Raji (cell line): ENCODE results near the gene ITIH5.

Experiments
- POLR2A ChIP-seq: IDR thresholded peaks from 2 replicates; pipeline ENCODE4 v1.6.1; 2011; ENCODE audit warnings: low read depth, low read length, control low read depth; ENCODE audit not compliant: insufficient read depth

ITIH5 gene

DNA sequence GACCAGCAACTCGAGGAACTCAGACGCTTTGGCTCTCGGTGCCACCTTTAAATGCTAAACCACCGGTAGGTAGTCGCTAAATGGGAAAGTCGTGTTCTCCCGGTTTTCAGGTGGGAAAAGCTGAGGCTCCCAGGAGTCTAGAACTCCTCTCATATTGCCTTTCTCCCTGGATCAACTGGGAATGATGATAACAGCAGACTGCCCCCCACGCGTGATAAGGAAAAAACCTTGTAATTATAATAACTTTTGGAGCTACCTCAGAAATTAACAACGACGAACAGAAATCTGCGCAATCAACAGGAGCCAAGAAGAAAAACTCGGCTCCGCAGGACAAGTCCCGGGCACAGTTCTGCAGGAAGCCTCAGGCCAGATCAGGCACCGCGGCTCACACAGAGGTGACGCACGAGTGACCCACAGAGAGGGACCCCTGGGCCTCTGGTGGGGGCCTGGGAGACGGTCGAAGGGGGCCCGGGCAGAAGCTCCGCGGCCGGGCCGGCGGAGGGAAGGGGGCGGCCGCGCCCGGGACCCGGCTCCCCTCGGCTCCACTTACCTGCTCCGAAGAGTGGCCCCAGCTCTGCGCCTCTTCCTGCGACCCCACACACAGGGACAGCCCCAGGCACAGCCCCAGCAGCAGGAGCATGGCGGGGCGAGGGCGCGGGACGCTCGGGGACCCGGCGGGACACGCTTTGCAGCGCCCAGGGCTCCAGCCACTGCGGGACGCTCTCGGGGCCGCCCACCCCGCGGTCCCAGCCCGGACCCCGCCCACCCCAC, at the start of gene ITIH5:
TSS of gene ITIH5 (minus strand) at position 714 of the 771 bp plus-strand sequence. CDS start at position 640, 74 bp downstream.
- no peak for TF ChIP-seq POLR2A

DNA sequence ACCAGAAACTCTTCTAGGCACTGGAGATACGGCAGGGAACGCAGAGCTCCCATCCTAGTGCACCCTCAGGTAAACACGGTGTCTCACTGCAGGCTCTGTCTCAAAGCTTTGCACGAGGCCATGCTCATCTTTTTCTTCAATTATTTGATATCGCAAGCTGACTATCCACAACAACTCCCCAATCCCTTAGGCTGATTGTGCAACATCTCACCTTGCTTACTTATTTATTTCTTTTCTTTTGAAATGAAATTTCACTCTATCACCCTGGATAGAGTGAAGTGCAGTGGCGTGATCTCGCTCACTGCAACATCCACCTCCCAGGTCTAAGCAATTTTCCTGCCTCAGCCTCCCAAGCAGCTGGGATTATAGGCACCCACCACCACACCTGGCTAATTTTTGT, 48.7 kb upstream of the ITIH5 start:
- TF ChIP-seq POLR2A: no peak

DNA sequence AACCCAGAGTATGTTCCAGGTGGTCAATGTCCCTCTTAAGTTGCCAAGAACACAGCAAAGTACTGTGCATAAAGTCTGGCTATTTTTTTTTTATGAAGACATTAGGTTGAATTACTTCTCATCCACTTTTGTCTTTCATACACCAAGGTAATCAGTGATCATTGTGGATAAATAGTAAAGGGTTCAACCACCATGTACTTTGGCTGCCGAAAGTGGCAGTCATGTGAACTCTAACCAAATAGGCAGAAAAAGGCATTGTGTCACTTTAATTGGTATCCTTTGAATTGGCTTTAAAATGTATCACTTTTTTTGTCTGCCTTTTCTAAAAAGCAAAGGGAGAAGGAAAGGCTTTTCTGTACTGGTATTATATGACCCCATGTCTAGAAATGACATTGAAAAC, 43.7 kb upstream of the ITIH5 start:
- no peak for TF ChIP-seq POLR2A

DNA sequence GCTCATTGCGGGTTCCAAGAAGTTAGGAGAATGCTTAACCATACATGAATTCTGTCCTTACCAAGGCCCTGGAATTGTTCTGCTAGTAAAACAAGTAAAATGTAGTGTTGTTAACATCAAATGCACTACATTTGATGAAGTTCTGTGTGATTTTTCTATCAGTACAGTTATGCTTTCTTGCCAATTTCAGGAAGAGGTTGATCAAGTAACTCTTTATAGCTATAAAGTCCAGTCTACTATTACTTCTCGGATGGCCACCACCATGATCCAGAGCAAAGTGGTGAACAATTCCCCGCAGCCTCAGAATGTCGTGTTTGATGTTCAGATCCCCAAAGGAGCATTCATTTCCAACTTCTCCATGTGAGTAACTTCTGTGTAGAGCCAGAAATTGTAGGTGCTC, 42.1 kb upstream of the ITIH5 start:
- no peak for TF ChIP-seq POLR2A

DNA sequence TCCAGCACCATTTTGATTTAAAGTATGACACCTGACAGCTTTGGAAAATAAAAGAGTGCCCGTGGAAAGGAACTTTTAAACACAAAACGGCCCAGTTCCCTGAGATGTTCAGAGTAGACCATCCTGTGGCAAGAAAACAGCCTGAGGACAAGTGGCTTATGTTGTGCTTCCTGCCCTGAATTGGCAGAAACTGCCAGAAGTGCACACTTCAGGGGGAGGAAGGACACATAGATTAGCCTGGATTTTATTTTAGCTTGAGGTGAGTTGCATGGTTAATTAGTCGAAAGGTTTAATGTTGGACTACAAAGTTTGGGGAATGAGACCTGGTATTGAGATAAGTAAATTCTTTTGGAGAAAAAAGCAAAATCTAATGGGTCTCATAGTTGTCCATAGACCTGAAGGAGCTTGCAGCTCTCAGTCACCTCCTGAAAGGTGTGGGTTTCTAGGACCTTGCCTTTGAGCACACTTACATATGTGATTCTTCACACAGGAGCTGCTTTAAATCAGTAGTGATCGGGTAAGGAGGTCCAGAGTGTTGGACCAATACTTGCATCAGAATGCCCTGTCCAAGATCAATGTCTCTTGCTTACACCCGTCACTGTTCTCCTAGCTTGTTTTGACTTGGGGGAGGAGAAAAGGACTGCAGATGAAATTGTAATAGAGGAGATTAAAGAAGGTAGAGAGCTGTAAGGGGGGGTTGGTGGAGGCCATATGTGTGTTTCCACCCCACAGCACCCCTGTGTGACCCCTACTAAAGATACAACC, 41.3 kb upstream of the ITIH5 start:
- no peak for TF ChIP-seq POLR2A

DNA sequence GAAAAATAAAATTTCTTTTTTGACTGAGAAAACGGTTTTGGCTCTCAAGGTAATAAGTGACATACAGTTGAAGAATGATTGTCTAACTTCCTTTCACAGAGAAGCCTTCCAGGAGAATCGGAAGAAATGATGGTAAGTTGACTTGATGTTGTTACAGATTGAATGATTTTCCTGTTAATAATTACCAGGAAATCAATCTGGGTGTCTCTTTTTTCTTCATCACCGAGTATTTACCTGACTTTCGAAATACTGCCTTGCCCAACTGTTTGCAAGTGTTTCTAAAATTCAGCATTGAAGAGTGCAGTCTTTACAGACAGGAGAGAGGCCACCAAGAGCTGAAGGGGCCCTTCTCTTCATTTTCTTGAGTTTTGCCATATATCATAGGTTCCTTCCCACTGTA, 40.3 kb upstream of the ITIH5 start:
- no peak for TF ChIP-seq POLR2A

DNA sequence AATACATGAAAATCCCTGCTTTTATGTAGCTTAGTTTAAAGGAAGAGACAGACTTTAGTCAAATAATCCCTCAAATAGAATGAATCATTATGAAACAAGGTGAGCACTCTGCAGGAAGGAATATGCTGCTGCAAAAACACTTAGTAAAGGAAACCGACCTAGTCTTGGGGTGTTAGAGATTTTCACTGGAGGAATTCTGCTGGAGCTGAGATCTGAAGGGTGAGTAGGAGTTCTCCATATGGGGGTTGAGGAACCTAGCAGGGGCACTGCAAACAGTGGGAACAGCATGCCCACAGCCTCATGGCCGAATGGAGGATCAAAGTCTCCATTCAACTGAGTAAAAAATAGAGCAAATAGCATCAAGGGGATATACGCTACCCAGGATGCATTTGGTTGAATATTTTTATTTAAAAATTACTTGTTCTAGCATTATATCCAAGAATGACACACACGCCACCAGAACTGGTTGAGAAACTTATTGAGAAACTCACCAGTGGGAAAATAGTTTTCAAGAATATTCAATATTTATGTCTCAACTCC, 39.8 kb upstream of the ITIH5 start:
- TF ChIP-seq POLR2A: no peak

DNA sequence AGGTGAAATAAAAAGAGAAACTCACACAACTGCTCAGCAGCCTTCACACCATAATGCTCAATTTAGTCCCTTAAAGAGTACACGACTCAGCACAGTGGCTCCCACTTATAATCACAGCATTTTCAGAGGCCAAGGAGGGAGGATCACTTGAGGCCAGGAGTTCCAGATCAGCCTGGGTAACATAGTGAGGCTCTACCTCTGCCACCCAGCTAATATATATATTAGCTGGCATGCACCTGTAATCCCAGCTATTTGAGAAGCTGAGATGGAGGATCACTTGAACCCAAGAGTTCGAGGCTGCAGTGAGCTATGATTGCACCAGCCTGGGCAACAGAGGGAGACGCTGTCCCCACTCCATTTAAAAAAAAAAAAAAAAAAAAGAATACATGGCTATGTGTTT, 38.6 kb upstream of the ITIH5 start:
- no peak for TF ChIP-seq POLR2A

DNA sequence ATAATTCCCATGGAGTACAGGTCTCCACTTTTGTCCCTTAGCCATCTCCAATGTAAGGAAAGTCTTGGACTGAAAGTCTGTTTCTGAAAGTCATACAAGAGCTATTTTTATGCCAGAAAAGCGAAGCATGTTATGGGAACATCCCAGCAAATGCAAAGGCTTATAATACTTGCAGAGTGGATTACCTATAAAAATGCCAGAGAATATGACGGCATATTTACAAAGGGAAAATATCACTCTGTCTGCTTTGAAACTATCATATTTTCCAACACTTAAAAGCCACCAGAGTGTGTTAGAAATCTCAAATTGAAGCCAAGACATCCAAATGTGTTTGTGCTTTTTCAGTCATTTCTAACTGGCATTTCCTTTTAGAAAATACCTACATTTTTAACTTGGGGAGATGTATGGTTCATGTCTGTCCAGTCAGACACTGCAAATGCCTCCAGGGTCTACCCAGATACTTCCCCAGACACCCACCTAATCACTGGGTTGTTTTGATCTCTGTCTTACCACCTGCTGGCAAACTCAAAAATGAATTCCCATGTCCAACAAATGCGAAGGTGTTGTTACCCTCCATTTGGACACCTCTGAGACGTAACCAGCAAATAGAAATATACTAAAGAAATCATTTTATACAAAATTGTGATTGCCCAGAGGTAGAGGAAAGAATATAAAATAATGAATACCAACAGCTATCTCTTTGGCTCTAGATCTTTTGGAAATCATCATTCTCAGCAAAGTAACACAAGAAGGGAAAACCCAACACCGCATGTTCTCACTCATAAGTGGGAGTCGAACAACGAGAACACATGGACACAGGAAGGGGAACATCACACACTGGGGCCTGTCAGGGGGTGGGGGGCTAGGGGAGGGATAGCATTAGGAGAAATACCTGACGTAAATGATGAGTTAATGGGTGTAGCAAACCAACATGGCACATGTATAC, 37.6 kb upstream of the ITIH5 start:
- TF ChIP-seq POLR2A: no peak

DNA sequence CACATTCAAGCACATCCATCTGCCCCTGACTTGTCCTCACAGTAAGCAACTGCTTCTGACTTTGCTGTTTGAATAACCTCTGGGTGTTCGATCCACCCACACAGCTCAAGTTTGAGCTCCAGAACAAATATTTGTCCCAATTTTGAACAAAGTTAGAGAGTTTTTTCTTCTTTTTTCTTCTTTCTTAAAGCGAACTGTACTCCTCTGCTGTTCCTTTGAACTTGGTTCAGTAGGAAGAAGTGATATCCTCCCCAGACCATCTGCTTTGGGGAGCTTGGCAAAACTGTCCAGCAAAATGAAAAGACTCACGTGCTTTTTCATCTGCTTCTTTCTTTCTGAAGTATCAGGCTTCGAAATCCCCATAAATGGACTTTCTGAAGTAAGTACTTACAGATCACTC, 36.4 kb upstream of the ITIH5 start, which contains the start of gene ITIH2:
TSS of gene ITIH2 (plus strand) at position 177 of the 400 bp plus-strand sequence. CDS start at position 296, 119 bp downstream.
- no peak for TF ChIP-seq POLR2A

DNA sequence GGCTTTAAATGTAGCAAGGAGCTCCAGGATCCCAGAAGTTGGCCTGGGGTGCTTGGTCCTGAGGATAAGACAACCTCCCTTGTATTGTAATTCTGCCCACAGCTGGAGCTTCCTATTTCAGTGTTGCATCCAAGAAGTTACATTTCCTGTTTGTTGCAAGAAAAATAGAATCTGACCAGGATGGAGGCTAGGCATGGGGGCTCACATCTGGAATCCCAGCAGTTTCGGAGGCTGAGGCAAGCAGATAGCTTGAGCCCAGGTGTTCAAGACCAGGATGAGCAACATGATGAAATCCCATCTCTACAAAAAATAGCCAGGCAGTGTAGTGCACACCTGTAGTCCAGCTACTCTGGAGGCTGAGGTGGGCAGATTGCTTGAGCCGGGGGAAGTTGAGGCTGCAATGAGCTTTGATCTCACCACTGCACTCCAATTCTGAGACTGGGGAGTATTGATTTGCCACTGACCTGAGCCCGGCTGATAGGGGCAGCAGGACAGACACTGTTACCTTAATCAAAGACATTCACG, 35.6 kb upstream of the ITIH5 start:
- no peak for TF ChIP-seq POLR2A

DNA sequence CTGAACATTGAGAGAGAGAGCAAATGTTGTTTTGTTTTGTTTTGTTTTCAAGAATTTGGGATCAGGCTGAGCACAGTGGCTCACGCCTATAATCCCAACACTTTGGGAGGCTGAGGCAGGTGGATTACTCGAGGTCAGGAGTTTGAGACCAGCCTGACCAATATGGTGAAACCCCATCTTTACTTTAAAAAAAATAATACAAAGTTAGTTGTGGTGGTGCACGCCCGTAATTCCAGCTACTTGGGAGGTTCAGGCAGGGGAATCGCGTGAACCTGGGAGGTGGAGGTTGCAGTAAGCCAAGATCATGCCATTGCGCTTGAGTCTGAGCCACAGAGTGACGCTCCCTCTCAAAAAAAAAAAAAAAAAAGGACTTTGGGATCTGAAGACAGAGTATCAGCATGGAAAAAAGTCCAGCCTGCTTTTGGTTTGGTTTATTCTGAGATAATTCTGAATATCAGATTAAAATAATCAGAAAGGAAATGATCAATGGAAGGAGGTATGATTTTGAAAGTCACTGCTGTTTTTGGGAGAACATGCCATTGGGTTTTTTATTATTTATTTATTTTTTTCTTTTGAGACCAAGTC, 34.5 kb upstream of the ITIH5 start:
- no peak for TF ChIP-seq POLR2A

DNA sequence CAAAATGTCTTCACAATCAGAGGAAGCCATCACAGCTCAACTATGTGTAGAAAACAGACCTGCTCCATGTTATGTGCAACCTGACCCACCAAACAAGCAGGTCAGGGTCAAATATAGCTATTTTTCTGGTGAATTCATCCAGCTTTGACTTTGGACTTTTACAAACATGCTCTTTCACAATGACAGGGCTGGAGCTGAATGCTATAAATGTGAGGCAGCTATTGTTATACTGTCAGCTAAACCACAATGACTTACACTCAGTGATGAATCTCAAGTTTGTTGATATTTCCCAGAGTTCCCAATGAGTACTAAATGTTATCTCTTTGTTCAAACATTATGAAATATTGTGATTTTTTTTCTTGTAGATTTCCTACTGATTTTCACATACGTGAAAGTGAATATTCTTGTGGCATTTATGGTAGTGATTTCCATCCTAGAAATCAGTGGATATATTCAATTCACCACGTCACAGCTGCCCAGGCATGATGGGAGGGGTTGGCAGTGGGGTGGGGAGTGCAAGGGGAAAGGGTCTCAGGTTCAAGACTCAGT, 33.9 kb upstream of the ITIH5 start:
- TF ChIP-seq POLR2A: no peak

DNA sequence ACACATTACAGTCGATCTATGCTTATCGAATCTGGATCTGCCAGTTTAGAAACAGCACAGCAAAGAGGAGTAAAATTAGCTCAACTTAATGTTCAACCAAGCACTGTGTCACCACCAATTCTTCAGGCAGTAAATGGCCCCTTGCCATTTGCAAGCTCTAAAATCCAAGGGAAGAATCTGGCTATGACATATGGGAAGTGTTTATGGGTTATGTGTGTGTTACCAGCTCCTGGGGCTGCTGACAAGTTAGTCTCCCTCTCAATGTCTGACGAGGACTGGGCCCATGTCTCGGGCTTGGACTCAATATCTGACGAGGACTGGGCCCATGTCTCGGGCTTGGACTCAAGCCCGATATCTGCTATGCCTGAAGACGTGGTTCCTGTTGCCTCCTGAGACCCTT, 30.7 kb upstream of the ITIH5 start:
- no peak for TF ChIP-seq POLR2A
